Measurements from ENCODE around the gene C10orf88.

- TF ChIP-seq CTCF (IDR thresholded peaks at IDR 0.05 in 4 of 5, conservative IDR thresholded peaks at IDR 0.05 in 1 of 5) (no peak), POLR2A (IDR thresholded peaks at IDR 0.05) (no peak)
Observed at GRCh38 chr10:122955892-122956291, 1.9 kb upstream of the C10orf88 start.

All from gastrocnemius medialis (tissue), 4 donors.